Measurements from ENCODE around the gene CYP4F22. TPM values are rescaled to one million over a fixed set of nuclear protein-coding genes. Genes with fewer than 3 reads are reported as not detected.

Gene CYP4F22
- total RNA-seq, 1 experiment from 2014 or later: not detected

GRCh38 chr19:15463861-15464371 is 44.4 kb upstream of the CYP4F22 start:
- Histone ChIP-seq H3K9me3 (ENCODE audit: control insufficient read depth, low read depth, low read length) (no peaks in the 10 kb centered on the region), H3K27ac (ENCODE audit: insufficient read length, low read depth, low read length) (no peak overlapping the region), H3K56ac (ENCODE audit: insufficient read length, low read depth, low read length) (no peak overlapping the region), H4K20me1 (ENCODE audit: control insufficient read depth, insufficient read depth, insufficient read length) (no peaks in the 10 kb centered on the region), H3K79me2 (ENCODE audit: insufficient read depth, low read length) (no peaks in the 10 kb centered on the region), H2BK15ac (ENCODE audit: low read depth, low read length) (no peak overlapping the region), H3K79me1 (ENCODE audit: insufficient read depth, low read depth, low read length, poor library complexity, severe bottlenecking) (no peaks in the 10 kb centered on the region), H4K91ac (ENCODE audit: insufficient read length, low read depth, low read length) (no peak overlapping the region), H3K9ac (ENCODE audit: extremely low read depth, insufficient read length, low read length) (no peak overlapping the region), H2BK20ac (ENCODE audit: low read depth, low read length, poor library complexity, severe bottlenecking) (no peak overlapping the region), H3K23ac (ENCODE audit: insufficient read length, low read depth, low read length) (no peak overlapping the region), H2BK12ac (ENCODE audit: insufficient read length, low read depth, low read length) (no peak overlapping the region), H3K14ac (ENCODE audit: insufficient read depth, low read length) (no peak overlapping the region), H3K27me3 (ENCODE audit: insufficient read depth, low read length) (peaks cover 6% of the 10 kb centered on the region; the same call in 1 of the 2 replicates), H3K23me2 (ENCODE audit: insufficient read length, low read depth, low read length, poor library complexity, severe bottlenecking) (no peaks in the 10 kb centered on the region), H3K4me1 (ENCODE audit: insufficient read depth, low read length) (no peaks in the 10 kb centered on the region; the same call in 1 of the 2 replicates), H3T11ph (ENCODE audit: low read length) (no peak overlapping the region), H3K4me2 (ENCODE audit: insufficient read depth, insufficient read length, low read length) (no peak overlapping the region), H2BK120ac (ENCODE audit: low read depth, low read length, poor library complexity, severe bottlenecking) (no peak overlapping the region), H2BK5ac (ENCODE audit: insufficient read length, low read length) (no peak overlapping the region), H2AK5ac (ENCODE audit: insufficient read length, low read length) (no peak overlapping the region), H4K5ac (ENCODE audit: insufficient read length, low read depth, low read length) (no peak overlapping the region), H2AFZ (ENCODE audit: low read length) (no peak overlapping the region), H4K8ac (replicated peaks; ENCODE audit: insufficient read length, low read depth, low read length) (no peak overlapping the region), H3K4ac (ENCODE audit: low read depth, low read length) (no peak overlapping the region), H3K18ac (ENCODE audit: insufficient read length, low read depth, low read length) (no peak overlapping the region)
- Mint-ChIP-seq H3K27me3 (ENCODE audit: low read depth) (peaks cover 56% of the 10 kb centered on the region), H3K36me3 (ENCODE audit: insufficient read depth in 1 of 3, low read depth in 3 of 3) (no peaks in the 10 kb centered on the region), H3K9me3 (peaks cover 0 to 2% of the 10 kb centered on the region in 2 experiments; a peak in 3 of 5 replicates), H3K4me1 (no peaks in the 10 kb centered on the region), H3K4me3 (no peak overlapping the region), H3K27ac (no peak overlapping the region)
- no peak for TF ChIP-seq CTCF (conservative IDR thresholded peaks at IDR 0.05)
- peak; percentile 56 for DNase-seq
- no CpG with 5 or more reads among the region's 25 CpGs for WGBS (ENCODE audit: extremely low coverage, insufficient read length, low lambda C conversion rate)
